ENCODE measurements around the gene FAM118A. TPM values are rescaled to one million over a fixed set of nuclear protein-coding genes. Genes with fewer than 3 reads are reported as not detected.

The FAM118A gene
- total RNA-seq, 1 donor from 2014 or later = 121 TPM

- Mint-ChIP-seq H3K9me3 (no peaks in the 10 kb centered on the region), H3K36me3 (peaks cover 9% of the 10 kb centered on the region), H3K27ac (peak overlapping the region; percentile 78), H3K27me3 (no peaks in the 10 kb centered on the region), H3K4me1 (ENCODE audit: unreplicated experiment) (peaks cover 47% of the 10 kb centered on the region), H3K4me3 (peak overlapping the region; percentile 69)
- DNase-seq (ENCODE audit: extremely low spot score, unreplicated experiment) = no peak
- TF ChIP-seq, protein P1, sequence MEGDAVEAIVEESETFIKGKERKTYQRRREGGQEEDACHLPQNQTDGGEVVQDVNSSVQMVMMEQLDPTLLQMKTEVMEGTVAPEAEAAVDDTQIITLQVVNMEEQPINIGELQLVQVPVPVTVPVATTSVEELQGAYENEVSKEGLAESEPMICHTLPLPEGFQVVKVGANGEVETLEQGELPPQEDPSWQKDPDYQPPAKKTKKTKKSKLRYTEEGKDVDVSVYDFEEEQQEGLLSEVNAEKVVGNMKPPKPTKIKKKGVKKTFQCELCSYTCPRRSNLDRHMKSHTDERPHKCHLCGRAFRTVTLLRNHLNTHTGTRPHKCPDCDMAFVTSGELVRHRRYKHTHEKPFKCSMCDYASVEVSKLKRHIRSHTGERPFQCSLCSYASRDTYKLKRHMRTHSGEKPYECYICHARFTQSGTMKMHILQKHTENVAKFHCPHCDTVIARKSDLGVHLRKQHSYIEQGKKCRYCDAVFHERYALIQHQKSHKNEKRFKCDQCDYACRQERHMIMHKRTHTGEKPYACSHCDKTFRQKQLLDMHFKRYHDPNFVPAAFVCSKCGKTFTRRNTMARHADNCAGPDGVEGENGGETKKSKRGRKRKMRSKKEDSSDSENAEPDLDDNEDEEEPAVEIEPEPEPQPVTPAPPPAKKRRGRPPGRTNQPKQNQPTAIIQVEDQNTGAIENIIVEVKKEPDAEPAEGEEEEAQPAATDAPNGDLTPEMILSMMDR (conservative IDR thresholded peaks at IDR 0.05) = no peak
Measured at GRCh38 chr22:45318558-45319323, 9.0 kb downstream of the FAM118A start.

DNA sequence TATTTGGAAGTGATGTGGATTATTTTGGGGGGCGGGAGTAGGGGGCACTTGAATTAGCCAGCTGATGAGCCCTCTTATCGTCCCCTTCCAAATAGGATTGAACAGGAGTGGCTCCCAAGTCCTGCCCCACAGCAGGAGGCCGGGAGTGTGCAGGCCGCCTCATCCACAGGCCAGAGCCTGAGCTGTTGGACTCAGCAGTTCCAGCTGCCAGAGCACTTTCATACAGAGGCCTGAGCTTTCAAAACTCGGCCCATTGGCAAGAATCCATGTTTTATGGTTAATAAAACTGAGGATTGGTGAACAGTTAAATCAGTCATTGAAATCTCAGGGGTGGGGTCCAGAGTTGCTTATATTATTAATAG lies 9.6 kb downstream of the FAM118A start:
- H3K27me3 Mint-ChIP-seq = no peaks in the 10 kb centered on the region
- no peak overlapping the region for H3K4me3 Mint-ChIP-seq
- TF ChIP-seq, protein P1 (conservative IDR thresholded peaks at IDR 0.05) = no peak
- no peak for DNase-seq (ENCODE audit: extremely low spot score, unreplicated experiment)
- H3K27ac Mint-ChIP-seq = peak overlapping the region; percentile 17
- H3K4me1 Mint-ChIP-seq (ENCODE audit: unreplicated experiment) = peaks cover 42% of the 10 kb centered on the region
- H3K9me3 Mint-ChIP-seq = no peaks in the 10 kb centered on the region
- peaks cover 15% of the 10 kb centered on the region for H3K36me3 Mint-ChIP-seq

DNA sequence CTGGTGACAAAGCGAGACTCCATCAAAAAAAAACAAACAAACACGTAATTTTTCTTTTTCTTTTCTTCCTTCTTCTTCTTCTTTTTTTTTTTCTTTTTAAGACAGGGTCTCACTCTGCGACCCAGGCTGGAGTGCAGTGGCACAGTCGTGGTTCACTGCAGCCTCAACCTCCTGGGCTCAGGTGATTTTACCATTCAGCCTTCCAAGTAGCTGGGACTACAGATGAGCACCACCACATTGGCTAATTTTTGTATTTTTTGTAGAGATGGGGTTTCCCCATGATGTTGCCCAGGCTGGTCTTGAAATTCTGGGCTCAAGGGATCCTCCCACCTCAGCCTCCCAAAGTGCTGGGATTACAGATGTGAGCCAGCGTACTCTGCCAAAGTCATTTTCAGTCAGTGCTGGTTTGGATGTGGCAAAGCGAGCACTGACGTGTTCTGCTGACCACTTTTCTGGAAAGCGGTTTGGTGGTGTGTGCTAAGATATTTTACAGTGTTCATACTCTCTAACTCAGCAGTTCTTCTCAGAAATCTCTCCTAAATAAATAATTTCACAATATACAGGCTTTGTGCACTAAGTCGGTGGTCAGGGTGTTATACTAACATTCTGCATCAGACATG lies 10.7 kb downstream of the FAM118A start:
- H3K9me3 Mint-ChIP-seq = no peaks in the 10 kb centered on the region
- H3K27ac Mint-ChIP-seq = no peak overlapping the region
- no peak for DNase-seq (ENCODE audit: extremely low spot score, unreplicated experiment)
- peaks cover 21% of the 10 kb centered on the region for H3K36me3 Mint-ChIP-seq
- TF ChIP-seq, protein P1 (conservative IDR thresholded peaks at IDR 0.05) = no peak
- H3K27me3 Mint-ChIP-seq = no peaks in the 10 kb centered on the region
- H3K4me3 Mint-ChIP-seq = no peak overlapping the region
- peaks cover 38% of the 10 kb centered on the region for H3K4me1 Mint-ChIP-seq (ENCODE audit: unreplicated experiment)

- TF ChIP-seq, protein P1 (conservative IDR thresholded peaks at IDR 0.05) = no peak
- no peak for DNase-seq (ENCODE audit: extremely low spot score, unreplicated experiment)
- no peak overlapping the region for H3K4me3 Mint-ChIP-seq
- H3K36me3 Mint-ChIP-seq = peaks cover 24% of the 10 kb centered on the region
- peaks cover 30% of the 10 kb centered on the region for H3K4me1 Mint-ChIP-seq (ENCODE audit: unreplicated experiment)
- no peaks in the 10 kb centered on the region for H3K27me3 Mint-ChIP-seq
- no peaks in the 10 kb centered on the region for H3K9me3 Mint-ChIP-seq
- H3K27ac Mint-ChIP-seq = no peak overlapping the region
Measured at GRCh38 chr22:45321827-45322226, 12.1 kb downstream of the FAM118A start.

DNA sequence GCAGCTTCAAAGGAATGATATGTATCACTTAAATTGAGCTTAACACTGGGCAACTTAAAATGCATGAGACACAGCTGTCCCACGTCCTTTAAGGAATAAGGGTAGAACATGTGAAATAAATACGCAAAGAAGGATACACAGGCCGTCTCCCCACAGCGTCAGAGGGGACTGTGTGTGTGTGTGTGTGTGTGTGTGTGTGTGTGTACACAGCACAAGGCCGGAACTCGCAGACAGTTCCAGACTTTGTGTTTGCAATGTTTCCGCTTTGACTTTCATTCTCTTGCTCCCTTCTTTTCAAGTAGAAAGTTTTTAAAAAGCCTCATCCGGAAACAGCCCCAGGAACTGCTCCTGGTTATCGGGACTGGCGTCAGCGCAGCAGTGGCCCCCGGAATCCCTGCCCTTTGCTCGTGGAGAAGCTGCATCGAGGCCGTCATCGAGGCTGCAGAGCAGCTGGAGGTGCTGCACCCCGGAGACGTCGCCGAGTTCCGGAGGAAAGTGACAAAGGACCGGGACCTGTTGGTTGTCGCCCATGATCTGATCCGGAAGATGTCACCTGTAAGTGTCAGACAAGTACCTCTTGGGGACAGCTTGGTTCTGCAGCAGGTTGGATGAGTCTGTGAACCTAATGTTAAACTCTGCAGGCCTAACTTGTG lies 13.3 kb downstream of the FAM118A start:
- H3K27ac Mint-ChIP-seq = no peak overlapping the region
- TF ChIP-seq, protein P1 (conservative IDR thresholded peaks at IDR 0.05) = no peak
- no peak overlapping the region for H3K4me3 Mint-ChIP-seq
- no peaks in the 10 kb centered on the region for H3K9me3 Mint-ChIP-seq
- H3K36me3 Mint-ChIP-seq = peaks cover 28% of the 10 kb centered on the region
- H3K4me1 Mint-ChIP-seq (ENCODE audit: unreplicated experiment) = peaks cover 21% of the 10 kb centered on the region
- DNase-seq (ENCODE audit: extremely low spot score, unreplicated experiment) = no peak
- H3K27me3 Mint-ChIP-seq = no peaks in the 10 kb centered on the region
